Measurements from ENCODE around the gene CRIP3. TPM values are rescaled to one million over a fixed set of nuclear protein-coding genes. Genes with fewer than 3 reads are reported as not detected.

Gene CRIP3
- total and polyA plus RNA-seq, 2 of the 13 experiments (the other 11 are each of a cell fraction or from before 2014, with no cell fraction given) = 6.3 to 9.3 TPM

- no peak for TF ChIP-seq ZNF646 (CRISPR knock-in tag; IDR thresholded peaks at IDR 0.05)
- no peak for TF ChIP-seq NRL (CRISPR knock-in tag; IDR thresholded peaks at IDR 0.05; ENCODE audit: borderline replicate concordance)
- no peak for TF ChIP-seq ZNF598 (CRISPR knock-in tag; IDR thresholded peaks at IDR 0.05; ENCODE audit: borderline replicate concordance)
- no peak for TF ChIP-seq ZNF441 (CRISPR knock-in tag; IDR thresholded peaks at IDR 0.05; ENCODE audit: borderline replicate concordance)
- TF ChIP-seq IRF1 (CRISPR knock-in tag; IDR thresholded peaks at IDR 0.05; ENCODE audit: low read depth) = no peak
- TF ChIP-seq CCAR2 (optimal IDR thresholded peaks at IDR 0.05; ENCODE audit: low read depth, low read length) = no peak
- no peak for TF ChIP-seq ZNF704 (CRISPR knock-in tag; IDR thresholded peaks at IDR 0.05; ENCODE audit: borderline replicate concordance)
- TF ChIP-seq MED8 (CRISPR knock-in tag; IDR thresholded peaks at IDR 0.05; ENCODE audit: insufficient replicate concordance) = no peak
- no peak for TF ChIP-seq EHMT2 (IDR thresholded peaks at IDR 0.05; ENCODE audit: borderline replicate concordance, low read depth, low read length)
- peak; percentile 86; the same call in 1 of the 2 replicates for TF ChIP-seq ZBTB20 (CRISPR knock-in tag; IDR thresholded peaks at IDR 0.05; ENCODE audit: borderline replicate concordance, low read depth)
- no peak for TF ChIP-seq ZUFSP (CRISPR knock-in tag; IDR thresholded peaks at IDR 0.05; ENCODE audit: borderline replicate concordance)
- TF ChIP-seq NPAS2 (CRISPR knock-in tag; IDR thresholded peaks at IDR 0.05; ENCODE audit: borderline replicate concordance) = no peak
- no peak for TF ChIP-seq SRSF1 (optimal IDR thresholded peaks at IDR 0.05; ENCODE audit: low read depth, low read length)
- no peak for TF ChIP-seq GPN1 (CRISPR knock-in tag; IDR thresholded peaks at IDR 0.05; ENCODE audit: borderline replicate concordance)
- TF ChIP-seq NFYC (CRISPR knock-in tag; IDR thresholded peaks at IDR 0.05) = no peak
- TF ChIP-seq ZNF552 (CRISPR knock-in tag; IDR thresholded peaks at IDR 0.05; ENCODE audit: borderline replicate concordance) = no peak
- TF ChIP-seq ZNF333 (CRISPR knock-in tag; IDR thresholded peaks at IDR 0.05; ENCODE audit: borderline replicate concordance) = no peak
- no peak for TF ChIP-seq HOXA9 (CRISPR knock-in tag; IDR thresholded peaks at IDR 0.05; ENCODE audit: borderline replicate concordance)
Measured at GRCh38 chr6:43290905-43291355, 17.7 kb downstream of the CRIP3 start (continued).
